Measurements from ENCODE around the gene CRTC2. TPM values are rescaled to one million over a fixed set of nuclear protein-coding genes. Genes with fewer than 3 reads are reported as not detected.

Gene CRTC2
- total RNA-seq, 1 experiment from 2014 or later, result 33.8 TPM

GRCh38 chr1:153939476-153939875, 18.9 kb downstream of the CRTC2 start:
- Histone ChIP-seq H3K9me2 (ENCODE audit: insufficient read depth) (no peaks in the 10 kb centered on the region), H3K4me1 (ENCODE audit: control insufficient read depth in 1 of 2, insufficient read depth in 2 of 2, low read length in 2 of 2) (peaks cover 0 to under 1% of the 10 kb centered on the region in 2 experiments; a peak in 1 of 4 replicates), H3K36me3 (ENCODE audit: control insufficient read depth in 1 of 2, insufficient read depth in 2 of 2, low read length in 2 of 2) (peaks cover 11 to 24% of the 10 kb centered on the region in 2 experiments; a peak in 3 of 4 replicates), H3K79me2 (ENCODE audit: insufficient read depth, low read length) (peaks cover 6% of the 10 kb centered on the region; the same call in 1 of the 2 replicates), H3K4me3 (replicated peaks in 1 of 2; ENCODE audit: low read depth in 1 of 2, low read length in 2 of 2) (no peak overlapping the region), H3K27ac (ENCODE audit: low read depth, low read length) (no peak overlapping the region), H4K20me1 (ENCODE audit: insufficient read depth) (no peaks in the 10 kb centered on the region), H2AFZ (ENCODE audit: low read depth, low read length, poor library complexity, severe bottlenecking) (no peak overlapping the region), H3K4me2 (ENCODE audit: low read length) (no peak overlapping the region), H3K9me3 (ENCODE audit: control insufficient read depth in 1 of 2, insufficient read depth in 1 of 2, low read depth in 1 of 2, low read length in 2 of 2) (no peaks in the 10 kb centered on the region), H3K27me3 (ENCODE audit: insufficient read depth, low read length) (no peaks in the 10 kb centered on the region), H3K9ac (ENCODE audit: low read length) (no peak overlapping the region)
- DNase-seq (ENCODE audit: low read depth, low spot score), result no peak
- TF ChIP-seq JUND (IDR thresholded peaks at IDR 0.05) (no peak), REST (IDR thresholded peaks at IDR 0.05; ENCODE audit: low read depth) (no peak), EGR1 (IDR thresholded peaks at IDR 0.05; ENCODE audit: low read depth) (no peak), ELF1 (IDR thresholded peaks at IDR 0.05; ENCODE audit: borderline replicate concordance, low read depth) (no peak), CTCF (IDR thresholded peaks at IDR 0.05 in 2 of 3, conservative IDR thresholded peaks at IDR 0.05 in 1 of 3; ENCODE audit: borderline replicate concordance in 1 of 3, insufficient read depth in 1 of 3, low read depth in 2 of 3, low read length in 2 of 3) (no peak), SRF (IDR thresholded peaks at IDR 0.05; ENCODE audit: low read depth) (no peak), RAD21 (IDR thresholded peaks at IDR 0.05; ENCODE audit: low read depth) (no peak), ATF3 (IDR thresholded peaks at IDR 0.05) (no peak), FOSL1 (IDR thresholded peaks at IDR 0.05; ENCODE audit: low read depth) (no peak), ZBTB33 (IDR thresholded peaks at IDR 0.05; ENCODE audit: extremely low read depth, insufficient replicate concordance, low read length) (no peak)
- ChIA-PET CTCF (no interaction called here), RAD21 (ENCODE audit: low non-redundant PET in 1 of 2, low total read pairs in 2 of 2, uncharacterized antibody in 2 of 2, unreplicated experiment in 2 of 2) (no interaction called here), POLR2A (no interaction called here)
- intact Hi-C loops (cut with micrococcal nuclease), result no loop called here
- no peak for ATAC-seq
- BruUV-seq (replicated peaks), result no TSS peak
